Natural killer cell treated with Interleukin-12 subunit alpha and Interleukin-12 subunit beta and Interleukin-15 and Interleukin-18, amount 100 ng/mL, for 72 hours (primary cell): ENCODE measurements around the gene FCRLA. TPM values are rescaled to one million over a fixed set of nuclear protein-coding genes. Genes with fewer than 3 reads are reported as not detected.

Source experiments
- ATAC-seq, 2 donors: fragments of 150-1000 bp; cut with Tn5 transposase in 1 of 2; sonication (Bioruptor Pico), chemical (Tn5 transposase) in 1 of 2; 2 replicates each; pipeline ENCODE4 v1.10.0; 2021
- DNase-seq: peaks from one replicate; pipeline ENCODE4 v3.0.0; 2022; ENCODE audit warnings: low spot score
- H3K27ac Mint-ChIP-seq, 2 donors: 1 replicate in 1 of 2; 2 replicates in 1 of 2; pipeline ENCODE4 v1.8.0; 2022; ENCODE audit warnings: mixed read lengths in 2 of 2, mild to moderate bottlenecking in 1 of 2, moderate library complexity in 1 of 2
- H3K27me3 Mint-ChIP-seq, 2 donors: 1 replicate in 1 of 2; 2 replicates in 1 of 2; pipeline ENCODE4 v1.8.0; 2022; ENCODE audit warnings: mixed read lengths in 2 of 2
- H3K36me3 Mint-ChIP-seq: one replicate; pipeline ENCODE4 v1.8.0; 2022; ENCODE audit warnings: mixed read lengths
- H3K4me1 Mint-ChIP-seq, 2 donors: 1 replicate in 1 of 2; 2 replicates in 1 of 2; pipeline ENCODE4 v1.8.0; 2022; ENCODE audit warnings: low read depth in 2 of 2, mixed read lengths in 2 of 2, mild to moderate bottlenecking in 1 of 2
- H3K4me3 Mint-ChIP-seq: one replicate; pipeline ENCODE4 v1.8.0; 2022; ENCODE audit warnings: mixed read lengths
- H3K9me3 Mint-ChIP-seq: 2 replicates; pipeline ENCODE4 v1.8.0; 2022; ENCODE audit warnings: mixed read lengths
- total RNA-seq, 2 donors: library from RNA; stranded (reverse); gene quantifications; one replicate each; pipeline ENCODE4 v1.2.3, GENCODE V29; 2022

FCRLA gene
- total RNA-seq, 2 donors from 2014 or later, result not detected

DNA sequence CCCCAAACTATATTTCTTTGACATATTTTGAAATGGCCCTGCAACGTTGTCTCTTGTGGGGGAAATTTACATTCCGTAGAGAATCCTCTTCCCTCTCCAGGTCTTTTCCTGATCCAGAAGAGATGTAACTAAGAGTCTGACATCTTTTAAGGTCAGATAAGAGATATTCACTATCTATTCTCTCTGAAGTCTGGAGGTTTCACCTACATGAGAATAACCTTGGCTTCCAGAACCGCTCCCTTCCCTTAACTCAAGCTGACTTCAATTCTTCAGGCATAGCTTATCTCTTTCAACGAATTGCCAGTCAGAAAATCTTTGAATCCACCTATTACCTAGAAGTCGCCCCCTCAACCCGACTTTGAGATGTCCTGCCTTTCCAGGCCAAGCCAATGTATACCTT lies 24.2 kb downstream of the FCRLA start:
- H3K27me3 Mint-ChIP-seq, result no peaks in the 10 kb centered on the region
- no peak for ATAC-seq
- H3K36me3 Mint-ChIP-seq, result no peaks in the 10 kb centered on the region
- no peaks in the 10 kb centered on the region for H3K9me3 Mint-ChIP-seq
- peaks cover 55 to 63% of the 10 kb centered on the region in 2 donors for H3K4me1 Mint-ChIP-seq
- peak overlapping the region; percentile 21 to 52 for H3K27ac Mint-ChIP-seq
- DNase-seq, result no peak
- H3K4me3 Mint-ChIP-seq, result peak overlapping the region; percentile 28

DNA sequence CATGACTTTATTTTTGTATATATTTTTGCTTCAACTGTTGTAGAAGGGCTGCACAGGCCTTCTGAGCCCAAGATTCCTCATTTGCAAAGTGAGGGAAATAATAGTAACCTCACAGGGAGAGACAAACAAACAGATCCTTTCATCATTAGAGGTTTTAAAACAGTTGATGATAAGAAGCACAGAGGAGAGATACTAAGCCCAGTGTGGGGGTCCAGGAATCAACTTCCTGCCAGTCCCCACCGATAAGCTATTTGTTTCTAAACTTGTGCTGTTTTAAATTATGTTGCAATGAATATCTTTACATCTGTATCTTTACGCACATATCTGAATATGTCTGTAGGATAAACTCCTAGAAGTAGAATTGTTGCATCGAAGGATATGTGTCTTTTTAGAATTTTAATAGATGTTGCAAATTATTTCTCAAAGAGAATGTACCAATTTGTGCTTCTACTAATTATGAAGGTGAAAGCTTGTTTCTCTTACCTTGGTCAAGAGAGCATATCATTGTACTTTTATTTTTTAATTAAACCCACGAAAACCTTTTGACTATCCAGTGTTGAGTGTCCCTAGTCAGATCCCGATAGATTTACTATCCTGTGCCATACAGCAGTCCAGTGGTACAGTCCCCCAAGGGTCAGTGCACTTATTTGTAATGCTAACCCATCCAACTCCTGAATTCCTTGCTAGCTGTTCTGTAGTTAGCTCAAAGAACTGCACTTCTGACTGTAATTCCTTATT lies 25.1 kb downstream of the FCRLA start:
- H3K9me3 Mint-ChIP-seq, result no peaks in the 10 kb centered on the region
- H3K27me3 Mint-ChIP-seq, result no peaks in the 10 kb centered on the region
- DNase-seq (no peak), ATAC-seq (no peak)
- H3K27ac Mint-ChIP-seq, result peak overlapping the region; percentile 21 to 52
- H3K36me3 Mint-ChIP-seq, result no peaks in the 10 kb centered on the region
- peak overlapping the region; percentile 28 for H3K4me3 Mint-ChIP-seq
- H3K4me1 Mint-ChIP-seq, result peaks cover 56 to 69% of the 10 kb centered on the region in 2 donors

DNA sequence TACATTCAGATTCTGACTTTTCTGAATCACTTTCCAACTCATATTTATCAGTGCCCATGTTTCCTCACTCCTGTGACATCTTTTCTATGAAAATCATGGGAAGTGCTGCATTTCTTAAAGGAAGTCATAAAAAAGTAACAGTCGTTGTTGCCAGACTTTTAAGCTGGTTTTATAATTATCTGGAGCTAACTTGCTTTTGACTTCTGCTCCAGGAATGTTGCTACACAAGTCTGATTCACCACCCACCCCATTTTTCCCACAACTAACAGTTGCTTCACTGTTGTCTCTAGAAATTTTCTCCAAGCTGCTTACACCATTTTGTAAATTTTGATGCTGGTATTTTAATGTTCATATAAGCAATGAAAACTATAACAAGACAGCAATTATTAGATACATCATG lies 26.5 kb downstream of the FCRLA start:
- DNase-seq (no peak), ATAC-seq (no peak)
- Mint-ChIP-seq H3K27me3 (no peaks in the 10 kb centered on the region), H3K4me1 (peaks cover 51 to 62% of the 10 kb centered on the region in 2 donors), H3K27ac (no peak overlapping the region), H3K9me3 (no peaks in the 10 kb centered on the region), H3K4me3 (no peak overlapping the region), H3K36me3 (no peaks in the 10 kb centered on the region)

DNA sequence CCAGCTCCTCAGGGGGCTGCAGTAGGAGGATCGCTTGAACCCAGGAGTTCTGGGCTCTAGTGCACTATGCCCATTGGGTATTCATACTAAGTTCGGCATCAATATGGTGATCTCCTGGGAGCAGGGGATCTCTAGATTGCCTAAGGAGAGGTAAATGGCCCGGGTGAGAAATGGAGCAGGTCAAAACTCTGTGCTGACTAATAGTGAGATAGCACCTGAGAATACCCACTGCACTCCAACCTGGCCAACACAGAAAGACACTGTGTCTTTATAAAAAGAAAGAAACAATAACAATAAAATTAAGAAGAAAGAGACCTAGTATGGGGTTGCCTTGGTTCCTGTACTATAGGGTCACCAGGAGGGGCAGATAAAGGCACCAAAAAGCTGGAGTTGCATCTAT lies 28.8 kb downstream of the FCRLA start:
- no peaks in the 10 kb centered on the region for H3K9me3 Mint-ChIP-seq
- no peak overlapping the region for H3K4me3 Mint-ChIP-seq
- H3K27ac Mint-ChIP-seq, result peak overlapping the region; percentile 26 to 79
- DNase-seq (no peak), ATAC-seq (no peak)
- no peaks in the 10 kb centered on the region for H3K27me3 Mint-ChIP-seq
- H3K4me1 Mint-ChIP-seq, result peaks cover 54 to 62% of the 10 kb centered on the region in 2 donors
- H3K36me3 Mint-ChIP-seq, result no peaks in the 10 kb centered on the region

DNA sequence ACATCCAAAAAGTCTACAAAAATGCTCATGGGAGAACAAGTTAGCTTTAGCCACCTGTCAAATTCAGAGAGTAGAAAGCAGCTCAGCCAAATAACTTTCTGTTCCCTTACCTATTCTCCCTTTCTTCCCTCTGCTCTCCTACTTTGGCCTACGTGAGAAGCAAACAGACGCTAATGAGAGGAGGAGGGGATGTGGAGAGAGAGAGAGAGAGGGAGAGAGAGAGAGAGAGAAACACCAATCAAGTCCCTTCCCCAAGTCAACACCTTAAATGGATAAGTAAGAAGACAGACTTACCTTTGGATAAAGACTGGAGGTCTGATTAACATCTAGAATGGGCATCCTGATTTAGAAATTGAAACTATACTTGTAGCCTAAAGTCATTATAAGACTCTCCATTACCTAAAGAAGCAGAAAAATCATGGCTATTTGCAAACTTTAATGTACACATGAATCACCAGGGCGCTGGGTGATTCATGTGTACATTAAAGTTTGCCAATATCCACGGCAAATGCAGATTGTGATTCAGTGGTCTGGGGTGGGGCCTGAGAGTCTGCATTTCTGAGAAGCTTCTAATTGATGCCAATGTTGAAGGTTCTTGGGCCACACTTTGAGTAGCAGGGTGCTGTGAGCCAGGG lies 29.4 kb downstream of the FCRLA start:
- no peaks in the 10 kb centered on the region for H3K36me3 Mint-ChIP-seq
- DNase-seq (no peak), ATAC-seq (peak in 1 of 2 donors; percentile 7)
- H3K27me3 Mint-ChIP-seq, result no peaks in the 10 kb centered on the region
- H3K9me3 Mint-ChIP-seq, result no peaks in the 10 kb centered on the region
- peak overlapping the region; percentile 26 to 79 for H3K27ac Mint-ChIP-seq
- no peak overlapping the region for H3K4me3 Mint-ChIP-seq
- H3K4me1 Mint-ChIP-seq, result peaks cover 56 to 62% of the 10 kb centered on the region in 2 donors

DNA sequence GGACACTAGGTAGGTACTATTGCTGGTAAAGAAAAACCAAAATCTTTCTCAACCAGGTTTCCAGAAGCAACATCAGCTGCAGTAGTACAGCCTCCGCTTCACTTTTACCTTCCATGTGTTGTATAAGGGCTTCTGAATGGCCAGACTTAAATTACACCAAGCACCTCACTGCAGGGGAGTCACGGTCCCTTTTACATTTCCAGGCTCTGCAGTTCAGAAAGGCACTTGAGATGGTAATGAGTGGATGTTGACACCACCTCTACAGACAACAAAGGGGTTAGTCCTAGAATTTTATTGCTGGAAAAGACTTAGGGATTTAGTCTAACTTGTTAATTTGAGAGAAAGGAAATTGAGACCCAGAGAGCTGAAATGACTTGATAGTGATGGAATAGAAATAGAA lies 30.6 kb downstream of the FCRLA start:
- Mint-ChIP-seq H3K4me1 (peaks cover 52 to 60% of the 10 kb centered on the region in 2 donors), H3K27me3 (no peaks in the 10 kb centered on the region), H3K9me3 (no peaks in the 10 kb centered on the region), H3K27ac (no peak overlapping the region), H3K4me3 (no peak overlapping the region), H3K36me3 (no peaks in the 10 kb centered on the region)
- DNase-seq, result no peak
- ATAC-seq, result no peak

- H3K27ac Mint-ChIP-seq, result peak overlapping the region; percentile 73 to 86
- H3K4me1 Mint-ChIP-seq, result peaks cover 53 to 61% of the 10 kb centered on the region in 2 donors
- DNase-seq (peak; percentile 92), ATAC-seq (peak; percentile 93 to 95)
- H3K9me3 Mint-ChIP-seq, result no peaks in the 10 kb centered on the region
- H3K4me3 Mint-ChIP-seq, result peak overlapping the region; percentile 67
- H3K36me3 Mint-ChIP-seq, result no peaks in the 10 kb centered on the region
- H3K27me3 Mint-ChIP-seq, result no peaks in the 10 kb centered on the region
Observed at GRCh38 chr1:161738627-161739287, 31.7 kb downstream of the FCRLA start.

DNA sequence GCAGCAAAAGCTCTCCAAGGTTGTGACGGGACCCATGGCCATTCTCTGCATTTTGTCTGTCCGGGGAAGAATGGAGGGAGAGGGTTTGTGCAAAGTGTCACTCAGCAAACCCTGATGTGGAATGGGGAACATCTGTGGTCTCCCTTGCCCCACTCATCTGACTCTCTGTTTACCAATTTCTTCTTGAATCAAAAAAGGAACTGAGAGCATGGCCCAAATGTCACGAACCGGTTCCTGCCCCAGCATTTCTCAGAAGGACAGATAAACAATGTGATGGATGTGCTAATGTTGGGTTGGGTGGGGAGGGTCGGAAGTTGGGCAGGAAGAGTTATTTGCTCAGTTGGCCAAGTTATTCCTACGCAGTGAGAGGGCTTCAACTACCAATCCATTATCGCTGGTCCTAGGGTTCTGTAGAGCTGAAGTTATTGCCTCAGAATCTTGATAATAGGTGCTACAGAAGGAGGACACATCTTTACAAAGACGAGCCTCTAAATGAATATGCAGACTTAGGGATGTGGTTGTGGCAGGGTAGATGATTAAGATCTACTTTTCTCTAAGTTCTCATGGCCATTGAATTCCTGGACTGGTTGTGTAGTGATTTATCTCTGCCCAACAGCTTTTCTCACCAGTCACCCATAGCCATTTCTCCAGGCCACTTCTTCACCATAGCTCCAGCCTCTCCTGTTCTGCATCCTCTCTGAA lies 33.0 kb downstream of the FCRLA start:
- DNase-seq (no peak), ATAC-seq (peak in 1 of 2 donors; percentile 33)
- no peaks in the 10 kb centered on the region for H3K27me3 Mint-ChIP-seq
- no peaks in the 10 kb centered on the region for H3K9me3 Mint-ChIP-seq
- H3K4me1 Mint-ChIP-seq, result peaks cover 62 to 72% of the 10 kb centered on the region in 2 donors
- H3K36me3 Mint-ChIP-seq, result no peaks in the 10 kb centered on the region
- peak overlapping the region; percentile 67 for H3K4me3 Mint-ChIP-seq
- peak overlapping the region; percentile 73 to 86 for H3K27ac Mint-ChIP-seq

GRCh38 chr1:161740921-161741320 lies 33.9 kb downstream of the FCRLA start:
- peak overlapping the region; percentile 73 to 86 for H3K27ac Mint-ChIP-seq
- DNase-seq, result no peak
- no peaks in the 10 kb centered on the region for H3K27me3 Mint-ChIP-seq
- H3K36me3 Mint-ChIP-seq, result no peaks in the 10 kb centered on the region
- ATAC-seq, result no peak
- no peaks in the 10 kb centered on the region for H3K9me3 Mint-ChIP-seq
- peaks cover 61 to 70% of the 10 kb centered on the region in 2 donors for H3K4me1 Mint-ChIP-seq
- H3K4me3 Mint-ChIP-seq, result peak overlapping the region; percentile 67

- Mint-ChIP-seq H3K9me3 (no peaks in the 10 kb centered on the region), H3K4me1 (peaks cover 49 to 67% of the 10 kb centered on the region in 2 donors), H3K4me3 (peak overlapping the region; percentile 74), H3K27ac (peak overlapping the region; percentile 72 to 91), H3K27me3 (peaks cover 0 to 5% of the 10 kb centered on the region in 2 donors), H3K36me3 (no peaks in the 10 kb centered on the region)
- DNase-seq, result no peak
- ATAC-seq, result no peak
Observed at GRCh38 chr1:161743231-161743630, 36.2 kb downstream of the FCRLA start.

DNA sequence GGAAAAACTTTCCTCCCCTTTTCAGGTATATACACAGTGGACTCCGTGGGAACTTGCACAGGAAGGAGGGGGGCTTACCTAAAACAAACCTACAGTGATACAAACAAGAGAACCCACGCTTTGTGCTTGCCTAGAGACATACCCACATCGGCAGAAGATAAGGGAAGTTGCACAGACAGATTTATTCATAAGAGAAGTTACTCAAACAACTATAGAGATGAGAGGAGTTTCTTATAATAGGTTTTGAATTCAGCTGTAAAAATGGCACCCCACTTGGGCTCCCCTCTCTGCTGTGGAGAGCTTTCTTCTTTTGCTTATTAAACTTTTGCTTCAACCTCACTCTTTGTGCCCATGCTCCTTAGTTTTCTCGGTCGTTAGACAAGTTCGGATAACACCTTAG lies 40.8 kb downstream of the FCRLA start:
- peak overlapping the region in 1 of 2 donors; percentile 8 for H3K27ac Mint-ChIP-seq

DNA sequence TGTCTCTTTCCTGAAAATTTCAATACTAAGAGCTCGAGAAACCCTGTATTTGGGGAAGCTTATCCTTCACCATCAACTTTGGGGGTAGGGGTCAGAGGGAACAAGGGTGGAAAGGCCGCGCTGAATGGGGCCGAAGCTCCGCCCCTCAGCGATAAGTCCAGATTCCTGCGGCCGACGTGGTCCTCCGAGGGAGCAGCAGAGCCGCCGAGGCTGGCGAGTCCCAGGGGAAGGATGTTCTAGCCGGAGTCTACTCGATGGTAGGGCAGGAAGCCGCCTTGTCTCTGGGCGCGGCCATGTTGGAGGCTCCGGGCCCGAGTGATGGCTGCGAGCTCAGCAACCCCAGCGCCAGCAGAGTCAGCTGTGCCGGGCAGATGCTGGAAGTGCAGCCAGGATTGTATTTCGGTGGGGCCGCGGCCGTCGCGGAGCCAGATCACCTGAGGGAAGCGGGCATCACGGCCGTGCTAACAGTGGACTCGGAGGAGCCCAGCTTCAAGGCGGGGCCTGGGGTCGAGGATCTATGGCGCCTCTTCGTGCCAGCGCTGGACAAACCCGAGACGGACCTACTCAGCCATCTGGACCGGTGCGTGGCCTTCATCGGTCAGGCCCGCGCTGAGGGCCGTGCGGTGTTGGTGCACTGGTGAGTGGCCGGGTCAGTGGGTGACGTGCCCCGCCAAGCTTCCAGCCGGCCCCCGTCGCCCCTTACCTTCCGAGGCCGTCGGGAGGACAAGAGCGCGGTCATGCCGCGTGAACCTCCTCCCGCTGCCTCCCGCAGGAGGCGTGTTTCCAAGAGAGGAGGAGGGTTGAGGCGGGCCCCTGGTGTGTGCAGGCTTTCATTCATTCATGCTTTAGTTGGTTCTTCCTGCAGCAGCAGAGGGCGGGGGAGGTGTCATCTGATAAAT lies 42.7 kb downstream of the FCRLA start, which contains the start of gene DUSP12:
DUSP12 (plus strand) TSS at position 278 of the 899 bp plus-strand sequence; CDS start at position 294, 16 bp downstream.
- Mint-ChIP-seq H3K36me3 (peaks cover 17% of the 10 kb centered on the region), H3K9me3 (peaks cover 3% of the 10 kb centered on the region), H3K27me3 (peaks cover 0 to 5% of the 10 kb centered on the region in 2 donors), H3K4me3 (peak within 1 kb of the TSS; percentile 99), H3K4me1 (peaks cover 25 to 44% of the 10 kb centered on the region in 2 donors), H3K27ac (peak within 1 kb of the TSS; percentile 84 to 93)
- ATAC-seq (peak; percentile 98 to 99), DNase-seq (peak; percentile 95)

More for the DNA sequence above, 40.8 kb downstream of the FCRLA start:
- Mint-ChIP-seq H3K9me3 (no peaks in the 10 kb centered on the region), H3K4me3 (no peak overlapping the region), H3K4me1 (peaks cover 29 to 48% of the 10 kb centered on the region in 2 donors), H3K36me3 (peaks cover 5% of the 10 kb centered on the region), H3K27me3 (peaks cover 0 to 5% of the 10 kb centered on the region in 2 donors)
- ATAC-seq (no peak), DNase-seq (no peak)
